ENCODE data around the gene OPALIN. TPM values are rescaled to one million over a fixed set of nuclear protein-coding genes. Genes with fewer than 3 reads are reported as not detected.

Gene OPALIN
- total and polyA plus RNA-seq, 12 donors: not detected

DNA sequence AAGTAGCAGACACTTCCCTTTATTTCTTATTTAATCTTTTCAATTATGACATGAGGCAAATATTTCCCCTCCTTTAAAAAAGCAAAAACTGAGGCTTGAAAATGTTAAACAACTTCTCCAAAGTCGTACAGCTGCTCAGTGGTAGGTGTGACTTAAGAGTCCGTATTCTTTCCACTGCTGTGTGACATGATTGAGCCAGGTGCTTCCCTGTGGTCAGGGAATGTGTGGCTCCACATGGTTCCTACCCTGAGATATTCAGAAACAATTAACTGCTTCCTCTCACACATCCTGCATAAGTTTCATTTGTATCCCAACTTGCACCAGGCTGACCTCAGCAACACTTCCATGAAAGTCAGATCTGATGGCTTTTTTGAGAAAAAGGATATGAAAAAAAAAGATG is 13.6 kb downstream of the OPALIN start:
- WGBS, 2 donors: 21 to 25% methylated on average over 2 of the region's 2 CpGs
- DNase-seq: no peak
- H3K27me3 ChIP-seq: peaks cover 0 to 3% (median 0%) of the 10 kb centered on the region in 7 donors
- H3K36me3 ChIP-seq: no peaks in the 10 kb centered on the region
- H3K9me3 ChIP-seq: peaks cover 0 to 25% (median 1%) of the 10 kb centered on the region in 11 donors
- H3K4me1 ChIP-seq: no peaks in the 10 kb centered on the region
- intact Hi-C loops (cut with DNase I): no loop called here
- no peak overlapping the region for H3K27ac ChIP-seq
- H3K4me3 ChIP-seq: no peak overlapping the region
- TF ChIP-seq CTCF (IDR thresholded peaks at IDR 0.05): no peak
- ATAC-seq: no peak

DNA sequence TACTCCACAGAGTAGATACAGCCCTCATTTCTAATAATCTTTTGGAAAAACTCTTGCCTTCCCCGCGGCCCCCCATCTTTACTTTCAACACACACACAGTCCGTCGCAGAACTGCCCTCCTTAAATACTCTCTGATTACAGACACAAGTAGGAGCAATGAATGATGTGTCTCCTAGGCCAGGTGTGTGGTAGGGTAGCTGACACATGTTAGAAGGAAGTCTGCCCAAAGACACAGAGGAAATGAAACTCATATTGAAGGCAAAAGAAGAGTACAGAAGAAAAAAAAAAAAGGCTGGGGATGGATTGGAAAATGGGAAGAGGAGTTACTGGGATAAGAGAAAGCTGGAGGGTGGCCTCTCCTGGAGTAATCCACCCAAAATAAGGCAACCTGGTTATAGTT is 14.6 kb downstream of the OPALIN start:
- peaks cover 0 to 25% (median 1%) of the 10 kb centered on the region in 11 donors for H3K9me3 ChIP-seq
- no peak overlapping the region for H3K27ac ChIP-seq
- no peak for TF ChIP-seq CTCF (IDR thresholded peaks at IDR 0.05)
- 97 to 98% methylated on average over 4 of the region's 4 CpGs for WGBS, 2 donors
- H3K36me3 ChIP-seq: no peaks in the 10 kb centered on the region
- H3K4me3 ChIP-seq: no peak overlapping the region
- ATAC-seq: no peak
- peaks cover 0 to 3% (median 0%) of the 10 kb centered on the region in 7 donors for H3K27me3 ChIP-seq
- H3K4me1 ChIP-seq: peaks cover 0 to 3% (median 0%) of the 10 kb centered on the region in 9 donors
- DNase-seq: no peak
- intact Hi-C loops (cut with DNase I): no loop called here

DNA sequence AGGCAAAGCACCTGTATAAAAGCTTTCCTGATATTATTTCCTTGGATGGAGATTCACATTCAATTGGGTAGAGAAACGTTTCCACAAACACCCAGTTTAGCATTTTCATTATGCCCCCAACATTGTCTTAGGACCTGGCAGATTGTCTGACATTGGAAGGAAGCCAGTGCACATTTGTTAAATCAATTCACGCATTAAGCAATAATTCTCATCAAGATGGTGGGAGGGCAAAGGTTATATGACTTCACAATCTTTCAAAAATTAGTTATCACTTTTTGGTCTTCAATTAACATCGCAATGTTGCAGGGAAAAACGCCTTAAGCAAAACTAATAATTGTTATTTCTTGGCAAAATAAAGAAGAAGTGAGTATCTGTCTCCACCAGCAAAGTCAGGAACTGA is 16.4 kb downstream of the OPALIN start:
- Histone ChIP-seq H3K27me3 (peaks cover 0 to 3% (median 0%) of the 10 kb centered on the region in 7 donors), H3K4me3 (no peak overlapping the region), H3K27ac (no peak overlapping the region), H3K4me1 (peaks cover 0 to 3% (median 0%) of the 10 kb centered on the region in 9 donors), H3K9me3 (peaks cover 0 to 25% (median 1%) of the 10 kb centered on the region in 11 donors), H3K36me3 (no peaks in the 10 kb centered on the region)
- WGBS, 2 donors: 66 to 73% methylated on average over 4 of the region's 4 CpGs
- TF ChIP-seq CTCF (IDR thresholded peaks at IDR 0.05): no peak
- intact Hi-C loops (cut with DNase I): no loop called here
- ATAC-seq (no peak), DNase-seq (no peak)

- intact Hi-C loops (cut with DNase I): no loop called here
- 69 to 78% methylated on average over 5 of the region's 5 CpGs for WGBS, 2 donors
- Histone ChIP-seq H3K4me1 (peaks cover 0 to 3% (median 0%) of the 10 kb centered on the region in 9 donors), H3K27ac (no peak overlapping the region), H3K4me3 (no peak overlapping the region), H3K36me3 (no peaks in the 10 kb centered on the region), H3K27me3 (peaks cover 0 to 5% (median 0%) of the 10 kb centered on the region in 7 donors), H3K9me3 (peaks cover 0 to 16% (median 1%) of the 10 kb centered on the region in 11 donors)
- DNase-seq (no peak), ATAC-seq (no peak)
- no peak for TF ChIP-seq CTCF (IDR thresholded peaks at IDR 0.05)
Observed at GRCh38 chr10:96341219-96342182, 17.3 kb downstream of the OPALIN start.

Data from heart right ventricle (tissue), 16 donors.